ENCODE data around the gene KCTD13. TPM values are rescaled to one million over a fixed set of nuclear protein-coding genes. Genes with fewer than 3 reads are reported as not detected.
"Not testable (repeated sequence)": the region's sequence is repeated elsewhere in the genome, so short reads cannot be mapped to it uniquely, and the experiment has no call there.

Gene KCTD13
- total RNA-seq, 2 donors from 2014 or later, result 37.1 to 55.5 TPM

GRCh38 chr16:29900102-29900887, 25.7 kb downstream of the KCTD13 start, which contains the start of gene ASPHD1:
TSS of gene ASPHD1 (plus strand) at chr16:29900488. CDS start at chr16:29900972, 484 bp downstream.
- Mint-ChIP-seq H3K9me3 (no peaks in the 10 kb centered on the region), H3K27ac (no peak within 1 kb of the TSS), H3K36me3 (no peaks in the 10 kb centered on the region)
- peak in 1 of 2 donors; percentile 83 for DNase-seq (ENCODE audit: low spot score in 2 of 2)
- ATAC-seq, result peak; percentile 86 to 90

- DNase-seq (ENCODE audit: low spot score in 2 of 2), result peak in 1 of 2 donors; percentile 92
- Mint-ChIP-seq H3K27ac (no peak within 1 kb of the TSS), H3K9me3 (no peaks in the 10 kb centered on the region), H3K36me3 (no peaks in the 10 kb centered on the region)
- ATAC-seq, result peak; percentile 37 to 45
Observed at GRCh38 chr16:29899516-29900101, 26.4 kb downstream of the KCTD13 start, which contains the start of gene SEZ6L2. TSS of gene SEZ6L2 (minus strand) at chr16:29899550. CDS start at chr16:29899019, 531 bp downstream.

GRCh38 chr16:29898804-29899515, 27.1 kb downstream of the KCTD13 start:
- DNase-seq (ENCODE audit: low spot score in 2 of 2) (no peak), ATAC-seq (no peak)
- no peaks in the 10 kb centered on the region for H3K9me3 Mint-ChIP-seq
- no peak overlapping the region for H3K27ac Mint-ChIP-seq
- no peaks in the 10 kb centered on the region for H3K36me3 Mint-ChIP-seq

GRCh38 chr16:29898135-29898803, 27.8 kb downstream of the KCTD13 start:
- Mint-ChIP-seq H3K9me3 (no peaks in the 10 kb centered on the region), H3K36me3 (no peaks in the 10 kb centered on the region), H3K27ac (no peak overlapping the region)
- no peak for ATAC-seq
- DNase-seq (ENCODE audit: low spot score in 2 of 2), result no peak

GRCh38 chr16:29897333-29897732, 28.7 kb downstream of the KCTD13 start:
- ATAC-seq (no peak), DNase-seq (ENCODE audit: low spot score in 2 of 2) (no peak)
- H3K9me3 Mint-ChIP-seq, result no peaks in the 10 kb centered on the region

GRCh38 chr16:29896841-29897240, 29.2 kb downstream of the KCTD13 start:
- Mint-ChIP-seq H3K36me3 (no peaks in the 10 kb centered on the region), H3K9me3 (no peaks in the 10 kb centered on the region), H3K27ac (no peak overlapping the region)
- no peak for DNase-seq (ENCODE audit: low spot score in 2 of 2)
- no peak for ATAC-seq

More at GRCh38 chr16:29897333-29897732, 28.7 kb downstream of the KCTD13 start:
- Mint-ChIP-seq H3K36me3 (no peaks in the 10 kb centered on the region), H3K27ac (no peak overlapping the region)

- Mint-ChIP-seq H3K9me3 (no peaks in the 10 kb centered on the region), H3K36me3 (no peaks in the 10 kb centered on the region), H3K27ac (no peak overlapping the region)
- no peak for ATAC-seq
- no peak for DNase-seq (ENCODE audit: low spot score in 2 of 2)
Observed at GRCh38 chr16:29894352-29894751, 31.7 kb downstream of the KCTD13 start.

GRCh38 chr16:29893553-29893952, 32.5 kb downstream of the KCTD13 start:
- no peak overlapping the region for H3K27ac Mint-ChIP-seq
- H3K9me3 Mint-ChIP-seq, result no peaks in the 10 kb centered on the region
- H3K36me3 Mint-ChIP-seq, result no peaks in the 10 kb centered on the region
- DNase-seq (ENCODE audit: low spot score in 2 of 2) (no peak), ATAC-seq (no peak)

GRCh38 chr16:29892458-29892813, 33.6 kb downstream of the KCTD13 start:
- DNase-seq (ENCODE audit: low spot score in 2 of 2) (no peak), ATAC-seq (no peak)
- H3K9me3 Mint-ChIP-seq, result no peaks in the 10 kb centered on the region
- H3K36me3 Mint-ChIP-seq, result no peaks in the 10 kb centered on the region
- no peak overlapping the region for H3K27ac Mint-ChIP-seq

- Mint-ChIP-seq H3K9me3 (no peaks in the 10 kb centered on the region), H3K36me3 (no peaks in the 10 kb centered on the region), H3K27ac (no peak overlapping the region)
- DNase-seq (ENCODE audit: low spot score in 2 of 2) (no peak), ATAC-seq (no peak)
Observed at GRCh38 chr16:29891525-29892457, 34.2 kb downstream of the KCTD13 start.

GRCh38 chr16:29889372-29889771, 36.7 kb downstream of the KCTD13 start:
- not testable (repeated sequence) for H3K36me3 Mint-ChIP-seq, H3K9me3 Mint-ChIP-seq
- H3K27ac Mint-ChIP-seq, result peak overlapping the region in 1 of 2 donors; percentile 36

GRCh38 chr16:29883987-29884386, 42.0 kb downstream of the KCTD13 start:
- Mint-ChIP-seq H3K9me3 (no peaks in the 10 kb centered on the region), H3K27ac (no peak overlapping the region), H3K36me3 (no peaks in the 10 kb centered on the region)
- no peak for DNase-seq (ENCODE audit: low spot score in 2 of 2)
- ATAC-seq, result no peak

More at GRCh38 chr16:29889372-29889771, 36.7 kb downstream of the KCTD13 start:
- not testable (repeated sequence) for ATAC-seq; DNase-seq (ENCODE audit: low spot score in 2 of 2)

- no peaks in the 10 kb centered on the region for H3K36me3 Mint-ChIP-seq
- no peak overlapping the region for H3K27ac Mint-ChIP-seq
- no peaks in the 10 kb centered on the region for H3K9me3 Mint-ChIP-seq
- DNase-seq (ENCODE audit: low spot score in 2 of 2) (no peak), ATAC-seq (no peak)
Observed at GRCh38 chr16:29881050-29881449, 45.0 kb downstream of the KCTD13 start.

- H3K36me3 Mint-ChIP-seq, result no peaks in the 10 kb centered on the region
- no peak overlapping the region for H3K27ac Mint-ChIP-seq
- DNase-seq (ENCODE audit: low spot score in 2 of 2) (no peak), ATAC-seq (no peak)
- H3K9me3 Mint-ChIP-seq, result no peaks in the 10 kb centered on the region
Observed at GRCh38 chr16:29878172-29878571, 47.9 kb downstream of the KCTD13 start.

GRCh38 chr16:29877266-29877961, 48.6 kb downstream of the KCTD13 start:
- ATAC-seq, result peak; percentile 80 to 86
- H3K27ac Mint-ChIP-seq, result no peak overlapping the region
- peak in 1 of 2 donors; percentile 53 for DNase-seq (ENCODE audit: low spot score in 2 of 2)
- H3K36me3 Mint-ChIP-seq, result no peaks in the 10 kb centered on the region
- no peaks in the 10 kb centered on the region for H3K9me3 Mint-ChIP-seq
